HG03521 (cell line): ENCODE measurements around the gene SIK2.

Experiments
- ATAC-seq: cut with Tn5 transposase; IDR thresholded peaks from one replicate; pipeline ENCODE4 v1.9.1; 2021; ENCODE audit warnings: mild to moderate bottlenecking, moderate library complexity; ENCODE audit not compliant: unreplicated experiment

The SIK2 gene

DNA sequence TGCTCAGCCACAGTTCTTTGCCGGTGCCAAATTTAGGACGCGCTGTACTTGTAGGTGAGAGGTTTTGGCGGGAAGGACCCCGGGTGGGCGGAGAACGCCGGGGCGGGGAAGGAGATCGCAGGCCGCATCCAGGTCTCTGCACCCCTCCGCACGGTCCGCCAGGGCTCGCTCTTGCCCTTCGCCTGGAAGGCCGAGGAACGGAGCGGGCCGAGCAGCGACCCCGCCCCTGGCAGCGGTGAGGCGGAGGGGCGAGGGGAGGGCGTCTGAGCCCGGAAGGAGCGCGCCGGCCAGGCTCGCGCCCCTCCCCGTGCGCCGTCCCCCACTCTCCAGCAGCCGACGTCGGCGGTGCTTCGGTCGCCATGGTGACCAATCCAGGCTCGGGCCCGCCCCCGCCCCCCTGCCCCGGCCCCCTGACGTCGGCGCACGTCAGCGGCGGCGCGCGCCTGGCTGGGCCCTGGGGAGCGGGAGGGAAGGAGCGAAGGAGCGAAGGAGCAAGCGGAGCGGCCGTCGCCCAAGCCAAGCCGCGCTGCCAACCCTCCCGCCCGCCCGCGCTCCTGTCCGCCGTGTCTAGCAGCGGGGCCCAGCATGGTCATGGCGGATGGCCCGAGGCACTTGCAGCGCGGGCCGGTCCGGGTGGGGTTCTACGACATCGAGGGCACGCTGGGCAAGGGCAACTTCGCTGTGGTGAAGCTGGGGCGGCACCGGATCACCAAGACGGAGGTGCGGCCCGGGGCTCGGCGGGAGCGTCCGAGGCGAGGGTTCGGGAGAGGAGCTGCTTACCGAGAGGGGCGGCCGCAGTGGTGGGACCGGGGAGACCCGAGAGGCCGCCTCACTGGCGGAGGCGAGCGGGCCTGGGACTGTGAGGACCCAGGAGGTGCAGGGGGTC is at the start of gene SIK2:
TSS of gene SIK2 (plus strand) at position 471 of the 886 bp plus-strand sequence. CDS start at position 586, 115 bp downstream.
- peak; percentile 81 for ATAC-seq

DNA sequence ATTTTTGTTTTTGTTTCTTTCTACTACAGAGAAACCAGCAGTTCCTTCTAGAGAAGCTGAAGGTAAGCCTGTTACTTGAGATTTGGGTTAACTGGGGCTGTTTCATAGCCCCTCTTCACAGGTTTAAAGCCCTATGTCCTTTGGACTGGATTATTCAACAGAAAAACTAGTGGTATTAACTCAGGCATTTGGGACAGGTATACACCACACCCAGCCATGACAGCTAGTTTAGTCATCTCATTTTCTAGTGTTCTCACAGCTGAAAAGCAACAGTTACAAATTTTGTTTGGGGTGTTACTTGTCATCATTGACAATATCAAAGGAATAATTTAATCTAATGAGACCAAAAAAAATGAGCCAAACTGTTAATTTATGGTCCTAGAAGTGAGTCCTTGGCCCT is 47.7 kb upstream of the SIK2 start:
- no peak for ATAC-seq

DNA sequence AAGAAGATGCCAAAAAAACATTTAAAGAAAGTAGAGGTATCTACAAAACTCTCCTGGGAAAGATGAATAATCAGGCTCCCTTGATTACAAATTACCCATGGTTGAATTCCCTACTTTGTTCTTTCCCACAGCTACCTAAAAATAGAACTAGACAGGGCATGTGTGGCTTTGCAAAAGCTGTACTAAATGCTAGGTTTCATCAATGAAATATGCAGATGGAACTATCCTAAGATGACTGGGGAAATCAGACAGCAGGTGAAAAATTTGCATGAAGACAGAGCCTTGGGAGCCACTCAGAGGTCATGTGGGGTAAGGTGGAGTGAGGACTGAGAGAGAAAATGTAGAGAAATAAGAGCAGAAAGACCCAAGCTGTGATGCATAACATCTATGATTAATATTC is 47.0 kb upstream of the SIK2 start:
- ATAC-seq, result no peak

DNA sequence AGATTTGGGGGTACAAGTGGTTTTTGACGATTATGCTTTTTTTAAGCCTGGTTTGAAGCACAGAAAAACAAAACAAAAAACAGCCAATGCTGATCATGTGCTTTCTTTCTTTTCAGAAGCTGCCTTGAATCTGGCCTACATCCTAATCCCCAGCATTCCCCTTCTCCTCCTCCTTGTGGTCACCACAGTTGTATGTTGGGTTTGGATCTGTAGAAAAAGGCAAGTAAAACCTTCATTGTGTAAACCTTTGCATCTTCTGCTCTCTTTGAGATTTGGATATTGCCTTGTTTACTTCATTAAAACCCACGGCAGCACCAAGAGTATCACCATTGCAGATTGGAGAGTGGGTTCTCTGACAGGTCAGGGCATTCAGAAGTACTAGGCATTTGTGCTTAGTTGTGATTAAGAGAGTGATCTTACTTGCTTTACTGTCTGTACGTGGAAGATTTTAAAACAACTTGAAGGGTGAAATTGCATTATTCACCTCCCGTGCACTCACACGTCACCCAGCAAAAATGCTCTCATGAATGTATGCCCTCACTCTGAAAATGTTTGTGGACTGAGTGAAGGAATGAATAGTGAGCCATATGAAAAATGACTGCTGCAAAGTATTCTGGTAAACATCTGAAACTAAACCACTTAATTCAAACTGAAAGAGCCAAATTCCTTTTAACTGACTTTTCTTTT is 44.7 kb upstream of the SIK2 start:
- ATAC-seq, result no peak

DNA sequence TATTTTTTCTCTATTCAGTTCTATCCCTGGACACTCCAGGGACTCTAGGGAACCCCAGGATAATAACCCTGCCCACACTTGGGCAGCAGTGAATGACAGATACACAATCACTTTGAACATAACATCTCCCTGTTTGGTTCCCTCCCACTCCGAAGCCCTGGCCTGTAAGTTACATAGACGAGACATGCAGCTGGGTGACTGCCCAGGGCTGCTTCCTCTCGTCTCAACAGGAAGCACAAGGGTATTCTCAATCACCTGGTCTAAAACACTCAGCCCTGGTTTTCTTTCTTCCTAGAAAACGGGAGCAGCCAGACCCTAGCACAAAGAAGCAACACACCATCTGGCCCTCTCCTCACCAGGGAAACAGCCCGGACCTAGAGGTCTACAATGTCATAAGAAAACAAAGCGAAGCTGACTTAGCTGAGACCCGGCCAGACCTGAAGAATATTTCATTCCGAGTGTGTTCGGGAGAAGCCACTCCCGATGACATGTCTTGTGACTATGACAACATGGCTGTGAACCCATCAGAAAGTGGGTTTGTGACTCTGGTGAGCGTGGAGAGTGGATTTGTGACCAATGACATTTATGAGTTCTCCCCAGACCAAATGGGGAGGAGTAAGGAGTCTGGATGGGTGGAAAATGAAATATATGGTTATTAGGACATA is 42.3 kb upstream of the SIK2 start:
- ATAC-seq, result no peak

DNA sequence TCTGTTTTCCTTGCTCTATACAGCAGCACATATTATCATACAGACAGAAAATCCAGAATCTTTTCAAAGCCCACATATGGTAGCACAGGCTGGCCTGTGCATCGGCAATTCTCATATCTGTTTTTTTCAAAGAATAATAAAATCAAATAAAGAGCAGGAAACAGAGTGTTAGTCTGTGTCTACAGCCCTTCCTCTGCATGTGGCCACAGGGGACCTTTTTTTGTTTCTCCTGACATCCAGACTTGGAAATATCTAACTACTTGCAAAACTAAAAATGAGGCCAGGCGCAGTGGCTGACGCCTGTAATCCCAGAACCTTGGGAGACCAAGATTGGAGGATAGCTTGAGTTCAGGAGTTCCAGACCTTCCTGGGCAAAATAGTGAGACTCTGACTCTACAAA is 41.4 kb upstream of the SIK2 start:
- no peak for ATAC-seq

DNA sequence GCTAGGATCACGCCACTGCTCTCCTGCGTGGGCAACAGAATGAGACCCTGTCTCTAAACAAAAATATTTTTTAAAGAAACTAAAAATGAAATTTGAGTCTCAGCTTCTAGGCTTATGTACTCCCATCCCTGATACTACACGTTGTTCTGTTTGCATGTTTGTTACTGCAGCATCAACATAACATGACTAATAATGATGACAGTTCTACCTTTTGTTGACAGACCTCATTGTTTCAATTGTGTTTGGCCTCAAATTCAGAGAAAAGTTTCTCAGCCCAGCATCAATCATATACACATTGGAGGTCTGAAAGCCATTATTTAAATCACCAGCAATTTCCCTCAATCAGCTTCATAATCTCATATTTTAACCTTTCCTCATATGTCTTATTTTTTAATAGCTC is 40.9 kb upstream of the SIK2 start:
- no peak for ATAC-seq

DNA sequence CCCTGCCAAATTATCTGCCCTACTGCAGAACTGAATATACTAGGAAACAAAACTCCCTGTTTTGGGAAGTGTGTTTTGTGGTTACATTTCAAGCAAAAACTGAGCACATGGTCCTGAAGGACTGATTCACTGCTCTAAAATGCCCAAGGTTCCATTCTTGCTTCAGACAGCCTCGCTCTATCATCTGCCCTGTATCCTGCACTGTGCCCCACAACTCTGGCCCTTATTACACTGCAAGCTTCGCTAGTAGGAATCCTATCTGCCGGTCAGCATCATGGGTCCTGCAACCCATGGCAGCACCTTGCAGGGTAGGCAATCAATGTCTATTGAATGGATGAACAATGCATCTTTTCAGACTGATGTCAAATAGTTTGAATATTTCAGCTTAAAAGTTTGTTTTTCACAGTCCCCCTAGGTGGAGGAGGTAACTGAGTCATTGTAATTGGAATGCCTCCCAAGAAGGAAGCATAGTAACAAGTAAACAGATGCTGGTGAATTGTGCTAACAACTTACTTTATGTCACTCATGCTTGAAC is 40.4 kb upstream of the SIK2 start:
- no peak for ATAC-seq

DNA sequence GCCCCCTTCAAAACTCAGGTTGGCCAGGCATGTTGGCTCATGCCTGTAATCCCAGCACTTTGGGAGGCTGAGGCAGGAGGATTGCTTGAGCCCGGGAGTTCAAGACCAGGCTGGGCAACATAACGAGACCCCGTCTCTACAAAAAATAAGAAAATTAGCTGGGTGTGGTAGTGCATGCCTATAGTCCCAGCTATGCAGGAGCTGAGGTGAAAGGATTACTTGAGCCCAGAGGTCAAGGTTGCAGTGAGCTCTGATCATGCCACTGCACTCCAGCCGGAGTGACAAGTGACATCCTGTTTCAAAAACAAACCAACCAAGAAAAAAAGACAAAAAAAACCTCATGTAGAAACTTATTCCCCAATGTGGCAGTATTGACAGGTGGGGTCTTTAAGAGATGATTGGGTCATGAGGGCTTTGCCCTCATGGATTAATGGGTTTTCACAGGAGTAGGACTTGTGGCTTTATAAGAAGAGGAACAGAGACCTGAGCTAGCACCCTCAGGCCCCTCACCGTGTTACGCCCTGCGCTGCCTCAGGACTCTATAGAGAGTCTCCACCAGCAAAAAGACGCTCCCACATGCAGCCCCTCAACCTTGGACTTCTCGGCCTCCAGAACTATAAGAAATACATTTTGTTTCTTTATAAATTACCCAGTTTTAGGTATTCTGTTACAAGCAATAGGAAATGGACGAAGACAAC is 39.4 kb upstream of the SIK2 start:
- ATAC-seq, result no peak

DNA sequence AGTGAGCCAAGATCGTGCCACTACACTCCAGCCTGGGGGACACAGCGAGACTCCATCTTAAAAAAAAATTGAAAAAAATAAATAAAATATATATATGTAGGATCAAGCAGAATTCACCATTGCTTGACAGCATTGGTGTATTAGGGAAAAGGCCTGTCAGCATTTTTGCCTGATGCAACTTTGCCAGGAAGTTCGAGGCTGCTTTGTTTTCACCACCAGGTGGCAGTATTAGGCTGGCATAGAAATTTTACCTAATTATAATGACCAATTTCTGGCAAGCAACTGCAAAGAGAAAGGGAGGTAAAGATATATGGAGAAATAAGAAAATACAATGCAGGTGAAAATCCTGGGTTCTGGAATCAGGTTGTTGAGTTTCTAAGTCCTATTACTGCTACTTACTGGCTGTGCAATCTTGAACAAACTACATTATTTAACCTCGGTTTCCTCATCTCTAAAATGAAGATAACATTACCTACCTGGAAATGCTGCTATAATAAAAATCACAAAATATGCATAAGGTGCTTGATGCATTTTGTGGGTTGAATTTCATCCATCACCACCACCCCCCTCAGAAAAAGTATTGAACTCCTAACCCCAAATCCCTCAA is 37.0 kb upstream of the SIK2 start:
- ATAC-seq, result no peak

DNA sequence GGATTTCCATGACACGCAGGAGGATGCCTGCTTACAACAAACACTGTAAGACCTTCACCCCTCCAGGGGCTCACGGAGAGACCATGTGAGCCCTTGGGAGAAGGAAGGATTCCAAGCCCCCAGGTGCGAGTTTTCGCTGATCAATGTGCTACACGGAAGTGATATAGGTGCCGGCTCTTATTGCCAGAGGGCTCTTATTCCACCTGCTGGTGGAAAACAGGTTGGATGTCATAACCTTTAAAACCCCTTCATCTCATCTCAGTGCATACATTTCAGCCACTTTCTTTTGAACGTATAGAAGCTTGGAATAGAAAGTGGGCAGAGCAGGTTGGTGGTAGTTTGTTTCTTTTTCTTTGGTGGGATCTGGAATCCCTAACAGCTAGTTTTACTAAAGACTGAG is 35.9 kb upstream of the SIK2 start:
- no peak for ATAC-seq

DNA sequence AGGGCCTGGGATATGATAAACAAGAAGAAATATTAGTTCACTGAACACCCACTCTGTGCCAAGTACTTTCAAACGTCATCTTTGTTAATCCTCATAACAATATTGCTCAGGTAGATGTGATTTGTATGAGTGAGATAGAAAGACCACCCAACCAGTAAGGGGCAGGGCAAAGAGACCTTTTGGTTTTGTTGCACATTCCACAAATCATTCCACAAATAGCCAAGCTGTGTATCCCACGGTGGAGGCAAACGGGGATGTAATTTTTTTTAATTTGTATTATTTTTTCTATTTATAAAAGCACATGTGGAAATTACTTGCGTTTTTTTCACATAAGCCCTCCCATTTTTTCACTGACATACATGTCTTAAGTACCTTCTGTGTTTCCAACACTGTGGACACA is 32.8 kb upstream of the SIK2 start:
- no peak for ATAC-seq

DNA sequence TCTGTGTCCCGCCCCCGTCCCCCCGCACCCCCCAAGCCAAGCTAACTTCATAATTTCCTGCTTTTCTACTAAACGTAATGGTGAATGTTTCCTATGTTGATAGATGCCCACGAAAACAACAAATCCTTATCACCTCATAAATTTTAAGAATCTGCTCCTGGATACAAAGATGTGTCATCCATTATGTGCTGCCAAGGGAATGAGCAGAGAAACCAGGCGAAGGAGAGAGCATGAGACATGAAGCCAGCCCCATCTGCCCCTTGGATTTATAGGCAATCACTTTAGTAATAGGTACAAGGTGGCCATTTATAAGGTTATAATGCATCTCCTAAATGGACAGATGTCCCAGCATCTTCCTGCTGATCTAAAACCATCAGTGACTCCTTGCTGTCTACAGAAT is 31.5 kb upstream of the SIK2 start:
- ATAC-seq, result no peak

DNA sequence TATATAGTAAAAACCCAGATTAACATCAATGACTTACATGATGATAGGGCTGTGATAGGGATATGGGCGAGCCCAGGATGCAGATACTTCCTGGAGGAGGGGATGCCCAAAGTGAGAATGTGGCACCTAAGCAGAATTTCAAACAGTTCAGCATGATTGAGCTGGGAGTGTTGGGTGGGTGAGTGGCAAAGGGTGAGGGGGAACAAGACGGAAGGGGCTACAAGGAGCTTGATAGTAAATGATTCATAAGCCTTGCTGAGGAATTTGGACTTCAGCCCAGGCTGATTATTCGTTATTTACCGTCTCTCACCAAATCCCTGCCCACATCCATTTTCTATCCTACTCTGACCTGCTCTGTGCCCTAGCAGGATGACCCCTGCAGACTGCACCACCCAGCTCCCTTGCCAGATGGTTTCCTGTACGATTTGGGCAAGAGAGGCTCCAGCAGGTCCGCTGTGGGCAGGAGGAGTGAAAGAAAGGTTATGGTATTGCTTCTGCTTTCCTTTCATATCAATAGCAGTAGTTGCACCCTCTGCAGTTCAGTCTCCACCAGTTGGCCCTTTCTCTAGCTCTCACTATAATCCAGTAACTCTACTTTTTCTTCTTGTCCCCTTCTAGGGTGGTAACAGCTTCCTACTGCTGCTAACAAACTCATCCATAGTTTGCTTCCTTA is 30.3 kb upstream of the SIK2 start:
- no peak for ATAC-seq

DNA sequence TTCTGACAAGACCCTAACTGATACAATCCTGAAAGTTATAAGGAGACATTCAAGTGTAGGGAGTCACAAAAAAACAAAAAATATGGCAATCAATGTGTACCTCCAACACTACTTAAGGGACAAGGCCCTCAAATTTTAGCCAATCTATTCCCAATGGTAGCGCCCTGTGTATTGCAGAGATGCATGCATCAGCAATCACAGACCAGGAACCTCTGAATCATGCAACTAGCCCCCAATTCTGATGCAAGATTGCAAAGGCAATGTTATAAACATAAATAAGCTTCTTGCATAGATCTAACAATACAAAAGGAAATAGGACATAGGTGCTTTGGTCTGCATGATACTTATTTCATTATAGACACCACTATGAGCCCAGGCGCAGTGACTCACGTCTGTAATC is 29.7 kb upstream of the SIK2 start:
- ATAC-seq, result no peak

DNA sequence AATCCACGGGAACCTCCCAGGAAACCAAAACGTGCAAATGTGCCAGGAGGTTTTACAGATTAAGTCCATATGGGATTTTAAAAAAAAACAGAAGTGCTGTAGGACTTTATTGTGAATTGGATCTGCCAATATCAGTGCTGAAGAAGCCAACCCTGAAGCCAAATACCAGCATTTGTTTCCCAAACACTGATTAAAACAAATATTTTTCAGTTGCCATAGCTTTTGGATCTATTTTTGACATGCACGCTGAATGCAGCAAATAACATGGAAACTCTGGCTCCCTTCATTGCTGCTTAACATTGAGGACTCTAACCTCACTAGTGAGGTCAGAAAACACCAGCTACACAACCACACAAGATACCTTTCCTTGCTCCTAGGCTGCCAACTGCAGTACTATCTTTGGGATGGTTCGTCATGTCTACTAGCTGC is 28.4 kb upstream of the SIK2 start:
- no peak for ATAC-seq

DNA sequence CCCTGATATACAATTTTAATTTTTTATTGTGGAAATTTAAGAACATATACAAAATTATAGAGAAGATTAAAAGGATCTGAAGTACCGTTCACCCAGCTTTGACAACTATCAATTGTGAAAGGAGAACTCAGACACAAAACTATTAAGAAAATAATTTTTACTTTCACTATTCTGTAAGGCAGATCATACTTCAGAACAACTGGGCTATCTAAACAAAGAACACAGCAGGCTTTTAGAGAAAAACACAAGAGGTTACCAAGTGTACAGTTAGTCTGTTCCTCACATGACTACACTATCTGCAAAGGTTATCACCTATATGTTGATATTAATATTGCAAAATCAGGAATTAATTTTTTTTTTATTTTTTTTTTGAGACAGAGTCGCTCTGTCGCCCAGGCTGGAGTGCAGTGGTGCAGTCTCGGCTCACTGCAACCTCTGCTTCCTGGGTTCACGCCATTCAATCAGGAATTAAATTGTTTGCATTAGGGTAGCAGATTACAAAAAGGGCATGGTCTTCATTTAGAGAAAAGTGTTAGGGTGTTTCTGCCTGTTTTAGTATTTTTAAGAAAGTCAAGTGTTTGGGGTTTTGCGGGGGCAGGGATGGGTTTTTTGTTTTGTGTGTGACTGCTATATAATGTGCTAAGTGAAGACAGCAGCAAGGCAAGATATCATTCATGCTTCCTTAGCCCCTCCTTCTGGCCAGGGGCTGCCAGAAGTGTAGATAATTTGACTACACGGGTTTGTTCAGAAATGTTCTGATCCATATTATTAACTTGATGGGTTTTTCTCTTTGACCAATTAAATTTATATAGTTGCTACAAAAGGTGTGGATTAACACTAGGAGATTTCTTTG is 27.6 kb upstream of the SIK2 start:
- no peak for ATAC-seq

DNA sequence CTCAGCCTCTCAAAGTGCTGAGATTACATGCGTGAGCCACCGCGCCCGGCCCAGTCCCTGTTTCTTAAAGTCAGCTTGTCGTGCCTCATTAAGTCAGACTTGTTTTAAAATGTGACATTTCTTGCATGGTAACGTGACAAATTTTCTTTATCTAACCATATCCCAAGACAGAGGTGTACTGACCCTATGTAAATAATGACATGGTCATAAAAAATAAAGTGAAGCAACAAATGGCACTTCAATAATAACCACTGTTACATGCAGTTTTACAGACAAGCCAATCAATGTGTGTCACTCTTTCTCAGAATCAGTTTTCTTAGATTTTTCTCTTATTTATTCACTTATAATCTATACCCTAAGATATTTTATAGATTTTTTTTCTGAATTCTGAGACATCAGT is 26.5 kb upstream of the SIK2 start:
- no peak for ATAC-seq

DNA sequence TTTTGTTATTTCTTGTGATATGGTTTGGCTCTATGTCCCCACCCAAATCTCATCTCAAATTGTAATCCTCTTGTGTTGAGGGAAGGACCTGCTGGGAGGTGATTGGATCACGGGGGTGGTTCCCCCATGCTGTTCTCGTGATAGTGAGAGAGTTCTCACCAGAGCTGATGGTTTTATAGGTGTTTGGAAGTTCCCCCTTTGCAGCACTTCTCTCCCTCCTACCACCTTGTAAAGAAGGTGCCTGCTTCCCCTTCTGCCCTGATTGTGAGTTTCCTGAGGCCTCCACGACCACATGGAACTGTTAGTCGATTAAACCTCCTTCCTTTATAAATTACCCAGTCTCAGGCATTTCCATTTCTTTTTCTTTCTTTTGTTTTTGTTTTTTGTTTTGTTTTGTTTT is 24.4 kb upstream of the SIK2 start:
- ATAC-seq, result no peak
